ENCODE data around the gene UAP1L1. TPM values are rescaled to one million over a fixed set of nuclear protein-coding genes. Genes with fewer than 3 reads are reported as not detected.

Gene UAP1L1
- total and polyA plus RNA-seq, 2 of the 4 experiments (the other 2 are of a cell fraction), result 2.3 to 9.8 TPM

GRCh38 chr9:137089232-137089947 lies 12.1 kb downstream of the UAP1L1 start:
- no peak for DNase-seq
- H3K4me2 ChIP-seq (ENCODE audit: low read depth, low read length), result no peak overlapping the region
- H2AFZ ChIP-seq (replicated peaks; ENCODE audit: low read length, poor library complexity), result no peak overlapping the region
- no peaks in the 10 kb centered on the region; the same call in 1 of the 2 replicates for H3K9me1 ChIP-seq (ENCODE audit: insufficient read depth, low read length)
- no peak overlapping the region for H3K4me3 ChIP-seq (ENCODE audit: insufficient read depth, low read depth, low read length)
- intact Hi-C loops (cut with micrococcal nuclease) (no loop called here), in situ Hi-C loops (cut with MboI; ENCODE audit: low sequenced_read_pairs) (no loop called here), dilution Hi-C loops (cut with HindIII; ENCODE audit: low sequenced_read_pairs, unreplicated experiment) (no loop called here)
- H2BK120ac ChIP-seq (ENCODE audit: low read depth, low read length), result no peak overlapping the region
- H3K23ac ChIP-seq (ENCODE audit: low read depth, low read length), result no peak overlapping the region
- no peak overlapping the region for H3K18ac ChIP-seq (ENCODE audit: low read depth, low read length)
- H3K56ac ChIP-seq (ENCODE audit: extremely low read depth, insufficient read depth, low read length), result no peak overlapping the region
- WGBS, 2 experiments (ENCODE audit: extremely low coverage in 2 of 2, insufficient read length in 1 of 2), result 72% methylated on average over 7 of the region's 11 CpGs; no CpG with 5 or more reads in 1 of the 2 experiments
- no peak overlapping the region for H2BK20ac ChIP-seq (ENCODE audit: low read depth, low read length)
- H3K27me3 ChIP-seq (ENCODE audit: control insufficient read depth, insufficient read depth, low read length), result no peaks in the 10 kb centered on the region
- H3K14ac ChIP-seq (replicated peaks; ENCODE audit: low read depth, low read length), result no peak overlapping the region
- H3K4me1 ChIP-seq (ENCODE audit: control insufficient read depth, insufficient read depth, low read length), result peaks cover 3% of the 10 kb centered on the region
- H4K20me1 ChIP-seq (ENCODE audit: insufficient read depth, low read length), result no peaks in the 10 kb centered on the region
- no peak overlapping the region for H2AK9ac ChIP-seq (replicated peaks; ENCODE audit: low read depth, low read length, poor library complexity)
- H2AK5ac ChIP-seq (ENCODE audit: low read depth, low read length), result no peak overlapping the region
- H2BK15ac ChIP-seq (ENCODE audit: low read depth, low read length), result no peak overlapping the region
- POLR2A ChIA-PET (ENCODE audit: unreplicated experiment), result no interaction called here
- no peak overlapping the region for H3K9ac ChIP-seq (ENCODE audit: low read depth, low read length)
- H3K36me3 ChIP-seq (ENCODE audit: control insufficient read depth, insufficient read depth, low read length), result peaks cover 13% of the 10 kb centered on the region; the same call in 1 of the 2 replicates
- no peak for ATAC-seq (ENCODE audit: low read depth)
- no peak overlapping the region for H3K4ac ChIP-seq (ENCODE audit: low read depth, low read length)
- BruUV-seq (replicated peaks), result no TSS peak
- H3K27ac ChIP-seq (ENCODE audit: insufficient read depth, low read length), result no peak overlapping the region
- H3K9me3 ChIP-seq (ENCODE audit: control insufficient read depth, insufficient read depth, low read length), result no peaks in the 10 kb centered on the region
- peaks cover 30 to 31% of the 10 kb centered on the region in 2 experiments for H3K79me1 ChIP-seq (ENCODE audit: low read depth in 1 of 2, low read length in 2 of 2)
- H4K5ac ChIP-seq (ENCODE audit: low read depth, low read length), result no peak overlapping the region
- no peak overlapping the region for H2BK5ac ChIP-seq (ENCODE audit: low read depth, low read length, poor library complexity, severe bottlenecking)
- CTCF ChIA-PET, result no interaction called here
- H4K91ac ChIP-seq (ENCODE audit: insufficient read depth, low read depth, low read length), result no peak overlapping the region
- no peak overlapping the region for H4K8ac ChIP-seq (ENCODE audit: low read depth in 2 of 2, low read length in 2 of 2)
- TF ChIP-seq MAZ (IDR thresholded peaks at IDR 0.05; ENCODE audit: borderline replicate concordance, low read depth, low read length) (no peak), BHLHE40 (IDR thresholded peaks at IDR 0.05; ENCODE audit: low read depth, low read length) (no peak), MAFK (IDR thresholded peaks at IDR 0.05; ENCODE audit: low read depth, low read length) (no peak), CEBPB (IDR thresholded peaks at IDR 0.05; ENCODE audit: low read depth, low read length) (no peak), RFX5 (IDR thresholded peaks at IDR 0.05; ENCODE audit: low read depth, low read length) (no peak), RAD21 (IDR thresholded peaks at IDR 0.05; ENCODE audit: low read length) (no peak), POLR2A (IDR thresholded peaks at IDR 0.05; ENCODE audit: low read depth, low read length) (no peak), RCOR1 (IDR thresholded peaks at IDR 0.05; ENCODE audit: insufficient replicate concordance, low read length) (no peak), USF2 (IDR thresholded peaks at IDR 0.05; ENCODE audit: low read depth, low read length) (no peak), SMC3 (IDR thresholded peaks at IDR 0.05; ENCODE audit: low read depth, low read length) (no peak), MXI1 (IDR thresholded peaks at IDR 0.05; ENCODE audit: borderline replicate concordance, low read depth, low read length) (no peak), NFE2L2 (IDR thresholded peaks at IDR 0.05; ENCODE audit: low read depth, low read length) (no peak), CTCF (conservative IDR thresholded peaks at IDR 0.05; ENCODE audit: low read depth, low read length) (no peak), CHD1 (IDR thresholded peaks at IDR 0.05; ENCODE audit: low read depth, low read length) (no peak), FOS (IDR thresholded peaks at IDR 0.05; ENCODE audit: low read depth, low read length) (no peak), ELK1 (IDR thresholded peaks at IDR 0.05; ENCODE audit: borderline replicate concordance, low read depth, low read length) (no peak)
